ENCODE measurements around the gene ALKBH6.

DNA sequence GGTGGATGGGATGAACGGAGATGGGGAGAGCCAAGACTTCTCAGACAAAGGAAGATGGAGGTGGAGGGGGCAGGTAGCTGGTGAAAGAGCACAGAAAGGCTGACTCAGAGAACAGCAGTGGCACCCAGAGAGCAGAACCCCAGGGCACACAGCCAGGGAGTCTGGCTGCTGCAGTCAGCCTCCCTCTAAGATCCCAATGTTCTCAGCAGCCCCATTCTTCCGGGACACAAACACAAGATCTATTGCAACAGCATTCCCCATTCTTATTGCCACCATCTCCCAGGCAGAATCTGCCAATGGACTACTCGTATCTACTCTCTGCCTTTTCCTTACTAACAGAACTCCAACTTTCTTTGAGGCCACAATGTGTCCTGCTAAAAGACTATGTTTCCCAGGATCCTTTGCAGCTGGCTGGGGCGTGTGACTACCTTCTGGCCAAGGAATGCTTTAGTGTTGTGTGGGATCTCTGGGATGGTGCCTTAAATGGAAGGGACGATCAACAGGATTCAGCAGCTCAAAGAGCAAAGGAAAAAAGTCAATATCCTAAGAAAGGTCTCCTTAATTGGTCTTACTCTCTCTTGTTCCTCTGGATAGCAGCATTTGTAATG lies 32.5 kb upstream of the ALKBH6 start:
- TF ChIP-seq CREB1 (CRISPR knock-in tag; IDR thresholded peaks at IDR 0.05; ENCODE audit: low read depth) (no peak), CTCF (conservative IDR thresholded peaks at IDR 0.05; ENCODE audit: low read depth in 2 of 2) (no peak), EZH2 (IDR thresholded peaks at IDR 0.05; ENCODE audit: low read depth, unreplicated experiment) (no peak), NANOG (IDR thresholded peaks at IDR 0.05; ENCODE audit: borderline replicate concordance) (no peak), POLR2AphosphoS5 (IDR thresholded peaks at IDR 0.05; ENCODE audit: low read depth) (no peak), EZH2phosphoT487 (IDR thresholded peaks at IDR 0.05; ENCODE audit: unreplicated experiment) (no peak), JUNB (IDR thresholded peaks at IDR 0.05; ENCODE audit: unreplicated experiment) (no peak), ZNF114 (CRISPR knock-in tag; IDR thresholded peaks at IDR 0.05) (no peak), ZNF331 (CRISPR knock-in tag; IDR thresholded peaks at IDR 0.05; ENCODE audit: low read depth) (no peak), STAT1 (IDR thresholded peaks at IDR 0.05; ENCODE audit: unreplicated experiment) (no peak)
- TF ChIP-seq, protein P1, sequence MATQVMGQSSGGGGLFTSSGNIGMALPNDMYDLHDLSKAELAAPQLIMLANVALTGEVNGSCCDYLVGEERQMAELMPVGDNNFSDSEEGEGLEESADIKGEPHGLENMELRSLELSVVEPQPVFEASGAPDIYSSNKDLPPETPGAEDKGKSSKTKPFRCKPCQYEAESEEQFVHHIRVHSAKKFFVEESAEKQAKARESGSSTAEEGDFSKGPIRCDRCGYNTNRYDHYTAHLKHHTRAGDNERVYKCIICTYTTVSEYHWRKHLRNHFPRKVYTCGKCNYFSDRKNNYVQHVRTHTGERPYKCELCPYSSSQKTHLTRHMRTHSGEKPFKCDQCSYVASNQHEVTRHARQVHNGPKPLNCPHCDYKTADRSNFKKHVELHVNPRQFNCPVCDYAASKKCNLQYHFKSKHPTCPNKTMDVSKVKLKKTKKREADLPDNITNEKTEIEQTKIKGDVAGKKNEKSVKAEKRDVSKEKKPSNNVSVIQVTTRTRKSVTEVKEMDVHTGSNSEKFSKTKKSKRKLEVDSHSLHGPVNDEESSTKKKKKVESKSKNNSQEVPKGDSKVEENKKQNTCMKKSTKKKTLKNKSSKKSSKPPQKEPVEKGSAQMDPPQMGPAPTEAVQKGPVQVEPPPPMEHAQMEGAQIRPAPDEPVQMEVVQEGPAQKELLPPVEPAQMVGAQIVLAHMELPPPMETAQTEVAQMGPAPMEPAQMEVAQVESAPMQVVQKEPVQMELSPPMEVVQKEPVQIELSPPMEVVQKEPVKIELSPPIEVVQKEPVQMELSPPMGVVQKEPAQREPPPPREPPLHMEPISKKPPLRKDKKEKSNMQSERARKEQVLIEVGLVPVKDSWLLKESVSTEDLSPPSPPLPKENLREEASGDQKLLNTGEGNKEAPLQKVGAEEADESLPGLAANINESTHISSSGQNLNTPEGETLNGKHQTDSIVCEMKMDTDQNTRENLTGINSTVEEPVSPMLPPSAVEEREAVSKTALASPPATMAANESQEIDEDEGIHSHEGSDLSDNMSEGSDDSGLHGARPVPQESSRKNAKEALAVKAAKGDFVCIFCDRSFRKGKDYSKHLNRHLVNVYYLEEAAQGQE (IDR thresholded peaks at IDR 0.05; ENCODE audit: unreplicated experiment): no peak
- TF ChIP-seq, protein P2, sequence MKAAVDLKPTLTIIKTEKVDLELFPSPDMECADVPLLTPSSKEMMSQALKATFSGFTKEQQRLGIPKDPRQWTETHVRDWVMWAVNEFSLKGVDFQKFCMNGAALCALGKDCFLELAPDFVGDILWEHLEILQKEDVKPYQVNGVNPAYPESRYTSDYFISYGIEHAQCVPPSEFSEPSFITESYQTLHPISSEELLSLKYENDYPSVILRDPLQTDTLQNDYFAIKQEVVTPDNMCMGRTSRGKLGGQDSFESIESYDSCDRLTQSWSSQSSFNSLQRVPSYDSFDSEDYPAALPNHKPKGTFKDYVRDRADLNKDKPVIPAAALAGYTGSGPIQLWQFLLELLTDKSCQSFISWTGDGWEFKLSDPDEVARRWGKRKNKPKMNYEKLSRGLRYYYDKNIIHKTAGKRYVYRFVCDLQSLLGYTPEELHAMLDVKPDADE (IDR thresholded peaks at IDR 0.05): no peak
